GM23248 (cell line): ENCODE data around the gene PDP2. TPM values are rescaled to one million over a fixed set of nuclear protein-coding genes. Genes with fewer than 3 reads are reported as not detected.

ENCODE experiments used
- DNase-seq: peaks from one replicate; pipeline ENCODE4 v3.0.0-alpha.2; 2015
- H2AFZ ChIP-seq: fragments of 200-600 bp; sonication (generic); 2 replicates; pipeline ENCODE4 v1.6.1; 2016; ENCODE audit warnings: antibody characterized with exemption
- H3F3A ChIP-seq: fragments of 200-600 bp; sonication (generic); 2 replicates; pipeline ENCODE4 v1.6.1; 2016; ENCODE audit warnings: mild to moderate bottlenecking, antibody characterized with exemption, mixed run types; ENCODE audit not compliant: insufficient read depth
- H3K27ac ChIP-seq: fragments of 200-600 bp; sonication (generic); 2 replicates; pipeline ENCODE4 v1.5.1; 2016; ENCODE audit warnings: mild to moderate bottlenecking
- H3K27me3 ChIP-seq: fragments of 200-600 bp; sonication (generic); replicated peaks from 2 replicates; pipeline ENCODE4 v1.6.1; 2016; ENCODE audit warnings: mild to moderate bottlenecking; ENCODE audit not compliant: insufficient read depth
- H3K36me3 ChIP-seq: fragments of 200-600 bp; sonication (generic); 2 replicates; pipeline ENCODE4 v1.6.1; 2016; ENCODE audit warnings: low read depth, mild to moderate bottlenecking
- H3K4me1 ChIP-seq: fragments of 200-600 bp; sonication (generic); 2 replicates; pipeline ENCODE4 v1.6.1; 2016; ENCODE audit warnings: mild to moderate bottlenecking; ENCODE audit not compliant: insufficient read depth
- H3K4me2 ChIP-seq: fragments of 200-600 bp; sonication (generic); one replicate; pipeline ENCODE4 v1.6.1; 2016; ENCODE audit warnings: mild to moderate bottlenecking; ENCODE audit not compliant: unreplicated experiment
- H3K4me3 ChIP-seq: fragments of 200-600 bp; sonication (generic); 2 replicates; pipeline ENCODE4 v1.5.1; 2016; ENCODE audit warnings: mild to moderate bottlenecking
- H3K79me2 ChIP-seq: fragments of 200-600 bp; sonication (generic); 2 replicates; pipeline ENCODE4 v1.6.1; 2016; ENCODE audit warnings: mild to moderate bottlenecking; ENCODE audit not compliant: insufficient read depth
- H3K9ac ChIP-seq: fragments of 200-600 bp; sonication (generic); 2 replicates; pipeline ENCODE4 v1.6.1; 2016; ENCODE audit warnings: mild to moderate bottlenecking
- H3K9me2 ChIP-seq: fragments of 200-600 bp; sonication (generic); 2 replicates; pipeline ENCODE4 v1.6.1; 2016; ENCODE audit warnings: mixed run types, mild to moderate bottlenecking, moderate library complexity; ENCODE audit not compliant: insufficient read depth
- H3K9me3 ChIP-seq: fragments of 200-600 bp; sonication (generic); one replicate; pipeline ENCODE4 v1.6.1; 2017; ENCODE audit warnings: low read depth
- H4K20me1 ChIP-seq: fragments of 200-600 bp; sonication (generic); 2 replicates; pipeline ENCODE4 v1.6.0; 2016; ENCODE audit not compliant: insufficient read depth
- EZH2 ChIP-seq: fragments of 200-600 bp; sonication (generic); IDR thresholded peaks from 2 replicates; pipeline ENCODE4 v1.6.1; 2018; ENCODE audit warnings: antibody characterized with exemption, mild to moderate bottlenecking; ENCODE audit not compliant: insufficient read depth, poor library complexity, severe bottlenecking
- EZH2phosphoT487 ChIP-seq: fragments of 200-600 bp; sonication (generic); IDR thresholded peaks from 2 replicates; pipeline ENCODE4 v1.6.1; 2018; ENCODE audit warnings: antibody characterized with exemption, moderate library complexity, mild to moderate bottlenecking, low read depth; ENCODE audit not compliant: insufficient read depth
- WGBS, 2 experiments: methylation state at CpG; one replicate each; pipeline ENCODE4 v1.1.6; 2015 to 2017; ENCODE audit warnings: low lambda C conversion rate in 2 of 2, low coverage in 1 of 2; ENCODE audit errors: missing lambda C conversion rate in 2 of 2; 5-methylcytosine and 5-hydroxymethylcytosine counted together
- in situ Hi-C: fragments of 300-500 bp; cut with MboI; formaldehyde crosslinking; loops from 2 replicates; pipeline ENCODE4 v1.15.0; 2020
- polyA plus RNA-seq: library from polyadenylated mRNA; unstranded; fragments of >200 nt; fragmentation: Nextera tagmentation; extraction: Ambion mirVana; gene quantifications from 2 replicates; pipeline ENCODE4 v1.2.1, GENCODE V29; 2016
- total RNA-seq: library from RNA; depleted of rRNA; stranded (reverse); fragments of >200 nt; shearing (Covaris generic); gene quantifications from 2 replicates; pipeline ENCODE4 v1.2.3, GENCODE V29; 2014

The PDP2 gene
- total and polyA plus RNA-seq, 2 experiments from 2014 or later: 3.3 to 3.9 TPM

GRCh38 chr16:66926171-66926947, 46.0 kb downstream of the PDP2 start:
- in situ Hi-C loops: no loop called here
- no peak overlapping the region for H3K4me3 ChIP-seq
- H3K9me2 ChIP-seq: no peaks in the 10 kb centered on the region
- peak; percentile 26 for DNase-seq
- peaks cover 30% of the 10 kb centered on the region for H3F3A ChIP-seq
- H3K9me3 ChIP-seq: no peaks in the 10 kb centered on the region
- TF ChIP-seq EZH2: no peak
- TF ChIP-seq EZH2phosphoT487: no peak
- H3K4me2 ChIP-seq: peak overlapping the region; percentile 57
- H3K27me3 ChIP-seq: peaks cover 10% of the 10 kb centered on the region
- H4K20me1 ChIP-seq: no peaks in the 10 kb centered on the region
- H3K27ac ChIP-seq: peak overlapping the region; percentile 74
- H3K79me2 ChIP-seq: no peaks in the 10 kb centered on the region
- H3K36me3 ChIP-seq: no peaks in the 10 kb centered on the region
- peak overlapping the region; percentile 62 for H3K9ac ChIP-seq
- no peak overlapping the region for H2AFZ ChIP-seq
- 64 to 79% methylated on average over 5 of the region's 5 CpGs for WGBS, 2 experiments
- peaks cover 26% of the 10 kb centered on the region for H3K4me1 ChIP-seq

- peak overlapping the region; percentile 74 for H3K27ac ChIP-seq
- peaks cover 30% of the 10 kb centered on the region for H3F3A ChIP-seq
- no peaks in the 10 kb centered on the region for H3K9me3 ChIP-seq
- in situ Hi-C loops: no loop called here
- H3K4me3 ChIP-seq: no peak overlapping the region
- H3K36me3 ChIP-seq: no peaks in the 10 kb centered on the region
- H3K79me2 ChIP-seq: no peaks in the 10 kb centered on the region
- TF ChIP-seq EZH2phosphoT487 (peak; percentile 68; the same call in 1 of the 2 replicates), EZH2 (no peak)
- 18 to 26% methylated on average over 3 of the region's 3 CpGs for WGBS, 2 experiments
- peak overlapping the region; percentile 62 for H3K9ac ChIP-seq
- no peaks in the 10 kb centered on the region for H3K9me2 ChIP-seq
- H2AFZ ChIP-seq: no peak overlapping the region
- H3K4me2 ChIP-seq: peak overlapping the region; percentile 57
- H4K20me1 ChIP-seq: no peaks in the 10 kb centered on the region
- H3K27me3 ChIP-seq: peaks cover 7% of the 10 kb centered on the region
- peaks cover 26% of the 10 kb centered on the region for H3K4me1 ChIP-seq
- peak; percentile 94 for DNase-seq
Measured at GRCh38 chr16:66926961-66927436, 46.7 kb downstream of the PDP2 start.

- Histone ChIP-seq H3K9me3 (no peaks in the 10 kb centered on the region), H3K36me3 (no peaks in the 10 kb centered on the region), H3K4me2 (peak overlapping the region; percentile 57), H4K20me1 (no peaks in the 10 kb centered on the region), H3K9me2 (no peaks in the 10 kb centered on the region), H3K27ac (peak overlapping the region; percentile 74), H3F3A (peaks cover 30% of the 10 kb centered on the region), H3K9ac (peak overlapping the region; percentile 62), H2AFZ (no peak overlapping the region), H3K4me3 (no peak overlapping the region), H3K4me1 (peaks cover 31% of the 10 kb centered on the region), H3K79me2 (peaks cover 4% of the 10 kb centered on the region; the same call in 1 of the 2 replicates), H3K27me3 (peaks cover 7% of the 10 kb centered on the region)
- TF ChIP-seq EZH2 (no peak), EZH2phosphoT487 (no peak)
- peak; percentile 70 for DNase-seq
- in situ Hi-C loops: no loop called here
- 82 to 84% methylated on average over 8 of the region's 8 CpGs for WGBS, 2 experiments
Measured at GRCh38 chr16:66927918-66928649, 47.8 kb downstream of the PDP2 start.

GRCh38 chr16:66928702-66929388, 48.5 kb downstream of the PDP2 start:
- peak; percentile 68 for DNase-seq
- Histone ChIP-seq H3K79me2 (peaks cover 11% of the 10 kb centered on the region), H3K4me1 (peaks cover 36% of the 10 kb centered on the region), H3K4me2 (peak overlapping the region; percentile 57), H3K36me3 (no peaks in the 10 kb centered on the region), H3F3A (peaks cover 30% of the 10 kb centered on the region), H3K27ac (peak overlapping the region; percentile 74), H2AFZ (no peak overlapping the region), H3K27me3 (peaks cover 7% of the 10 kb centered on the region), H4K20me1 (no peaks in the 10 kb centered on the region), H3K4me3 (no peak overlapping the region), H3K9me2 (no peaks in the 10 kb centered on the region), H3K9me3 (no peaks in the 10 kb centered on the region), H3K9ac (peak overlapping the region; percentile 62; the same call in 1 of the 2 replicates)
- in situ Hi-C loops: no loop called here
- WGBS, 2 experiments: 81 to 89% methylated on average over 10 of the region's 10 CpGs
- TF ChIP-seq EZH2phosphoT487 (no peak), EZH2 (no peak)
